Measurements from ENCODE around the gene PMIS2. TPM values are rescaled to one million over a fixed set of nuclear protein-coding genes. Genes with fewer than 3 reads are reported as not detected.

Gene PMIS2
- total RNA-seq: not detected

DNA sequence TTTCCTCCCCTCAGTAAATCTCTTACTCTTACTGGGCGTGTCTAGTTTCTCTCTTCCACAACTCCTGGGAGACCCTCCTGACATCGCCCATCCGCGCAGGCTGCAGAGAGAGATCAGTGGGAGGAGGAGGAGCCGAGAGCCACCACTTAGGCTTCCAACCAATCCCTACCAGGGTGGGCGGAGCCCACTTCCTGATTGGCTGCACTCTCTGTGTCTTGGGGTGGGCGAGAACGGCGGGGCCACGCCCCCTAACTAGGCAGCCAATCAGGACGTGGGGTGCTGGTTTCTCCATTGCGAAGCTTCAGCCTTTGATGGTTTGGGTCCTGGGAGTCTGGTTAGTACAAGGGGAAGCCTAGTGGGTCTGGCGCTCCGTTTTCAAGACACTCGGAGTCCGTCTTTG lies at the start of gene PMIS2:
TSS of gene PMIS2 (plus strand) at position 326 of the 400 bp plus-strand sequence. CDS start 87 bp downstream, outside the sequence.
- no peak for TF ChIP-seq POLR2A (IDR thresholded peaks at IDR 0.05)
- TF ChIP-seq CTCF (IDR thresholded peaks at IDR 0.05): no peak
- DNase-seq: no peak

DNA sequence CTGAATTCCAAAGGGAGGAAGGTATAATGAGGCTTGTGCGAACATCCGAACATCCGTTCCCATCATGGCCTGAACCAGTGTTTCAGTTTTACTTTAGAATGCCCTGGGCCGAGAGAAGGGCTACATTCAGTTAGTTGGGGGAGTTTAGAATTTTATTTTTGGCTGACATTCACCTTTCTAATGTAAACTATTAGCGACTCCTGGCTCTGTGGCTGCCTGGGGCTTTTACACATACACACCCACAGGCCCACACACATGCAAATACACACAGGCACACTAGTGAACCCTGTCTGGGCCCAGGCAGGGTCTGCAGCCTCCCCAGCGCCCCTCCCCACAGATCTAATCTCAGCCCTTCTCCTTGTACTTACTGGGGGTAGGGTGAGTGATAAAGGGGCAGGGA lies 46.7 kb upstream of the PMIS2 start:
- Histone ChIP-seq H3K27ac (no peak overlapping the region), H3K4me3 (no peak overlapping the region)
- DNase-seq: no peak

More for the DNA sequence above, at the start of gene PMIS2:
- Histone ChIP-seq H3K9me3 (no peaks in the 10 kb centered on the region), H3K36me3 (no peaks in the 10 kb centered on the region), H3K27ac (no peak within 1 kb of the TSS), H3K27me3 (no peaks in the 10 kb centered on the region), H3K4me3 (no peak within 1 kb of the TSS), H3K4me1 (no peaks in the 10 kb centered on the region)

GRCh38 chr19:35539850-35540249 lies 46.1 kb upstream of the PMIS2 start:
- Histone ChIP-seq H3K4me3 (no peak overlapping the region), H3K27ac (no peak overlapping the region), H3K27me3 (no peaks in the 10 kb centered on the region), H3K9me3 (no peaks in the 10 kb centered on the region), H3K4me1 (peaks cover 0 to 8% (median 0%) of the 10 kb centered on the region in 4 donors), H3K36me3 (no peaks in the 10 kb centered on the region)
- no peak for TF ChIP-seq POLR2A (IDR thresholded peaks at IDR 0.05)
- no peak for TF ChIP-seq CTCF (IDR thresholded peaks at IDR 0.05)
- no peak for DNase-seq

More for the DNA sequence above, 46.7 kb upstream of the PMIS2 start:
- Histone ChIP-seq H3K4me1 (peaks cover 0 to 3% (median 0%) of the 10 kb centered on the region in 4 donors), H3K9me3 (no peaks in the 10 kb centered on the region), H3K36me3 (no peaks in the 10 kb centered on the region), H3K27me3 (no peaks in the 10 kb centered on the region)
- TF ChIP-seq POLR2A (IDR thresholded peaks at IDR 0.05) (no peak), CTCF (IDR thresholded peaks at IDR 0.05) (no peak)

GRCh38 chr19:35540356-35540927 lies 45.5 kb upstream of the PMIS2 start:
- no peak for DNase-seq
- Histone ChIP-seq H3K27ac (no peak overlapping the region), H3K27me3 (no peaks in the 10 kb centered on the region), H3K36me3 (no peaks in the 10 kb centered on the region), H3K4me1 (peaks cover 0 to 8% (median 0%) of the 10 kb centered on the region in 4 donors), H3K9me3 (no peaks in the 10 kb centered on the region), H3K4me3 (no peak overlapping the region)
- no peak for TF ChIP-seq CTCF (IDR thresholded peaks at IDR 0.05)
- no peak for TF ChIP-seq POLR2A (IDR thresholded peaks at IDR 0.05)

DNA sequence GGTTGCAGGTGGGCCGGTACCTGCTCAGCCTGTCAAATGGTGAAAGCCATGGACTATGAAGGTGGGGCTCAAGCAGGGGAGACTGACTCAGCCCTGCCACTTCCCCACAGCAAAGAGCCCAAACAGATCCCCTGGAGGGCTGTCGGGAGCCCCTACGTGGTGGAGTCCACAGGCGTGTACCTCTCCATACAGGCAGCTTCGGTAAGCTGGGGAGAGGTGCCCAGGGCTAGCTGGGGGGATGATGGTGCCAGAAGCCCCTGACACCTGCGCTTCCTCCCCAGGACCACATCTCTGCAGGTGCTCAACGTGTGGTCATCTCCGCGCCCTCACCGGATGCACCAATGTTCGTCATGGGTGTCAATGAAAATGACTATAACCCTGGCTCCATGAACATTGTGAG lies 43.8 kb upstream of the PMIS2 start:
- Histone ChIP-seq H3K4me3 (no peak overlapping the region), H3K27me3 (no peaks in the 10 kb centered on the region), H3K27ac (no peak overlapping the region), H3K9me3 (no peaks in the 10 kb centered on the region), H3K36me3 (peaks cover 0 to 1% (median 0%) of the 10 kb centered on the region in 3 donors), H3K4me1 (peaks cover 0 to 22% (median 9%) of the 10 kb centered on the region in 4 donors)
- DNase-seq: no peak
- no peak for TF ChIP-seq CTCF (IDR thresholded peaks at IDR 0.05)
- TF ChIP-seq POLR2A (IDR thresholded peaks at IDR 0.05): no peak
